HL-60 (cell line): Measurements from ENCODE around the gene THAP5.

Source experiments
- GABPA ChIP-seq: IDR thresholded peaks from 2 replicates; pipeline ENCODE4 v1.6.1; 2012; ENCODE audit warnings: low read depth
- POLR2AphosphoS5 ChIP-seq: IDR thresholded peaks from 2 replicates; pipeline ENCODE4 v1.6.1; 2012; ENCODE audit warnings: low read depth
- SPI1 ChIP-seq: IDR thresholded peaks from 2 replicates; pipeline ENCODE4 v1.6.1; 2012; ENCODE audit warnings: low read depth, mild to moderate bottlenecking, borderline replicate concordance
- TF ChIP-seq, protein P1 (sequence below): IDR thresholded peaks from one replicate; pipeline ENCODE4 v1.5.1; 2011; ENCODE audit warnings: low read length, control low read depth, inconsistent platforms; ENCODE audit not compliant: insufficient read depth

DNA sequence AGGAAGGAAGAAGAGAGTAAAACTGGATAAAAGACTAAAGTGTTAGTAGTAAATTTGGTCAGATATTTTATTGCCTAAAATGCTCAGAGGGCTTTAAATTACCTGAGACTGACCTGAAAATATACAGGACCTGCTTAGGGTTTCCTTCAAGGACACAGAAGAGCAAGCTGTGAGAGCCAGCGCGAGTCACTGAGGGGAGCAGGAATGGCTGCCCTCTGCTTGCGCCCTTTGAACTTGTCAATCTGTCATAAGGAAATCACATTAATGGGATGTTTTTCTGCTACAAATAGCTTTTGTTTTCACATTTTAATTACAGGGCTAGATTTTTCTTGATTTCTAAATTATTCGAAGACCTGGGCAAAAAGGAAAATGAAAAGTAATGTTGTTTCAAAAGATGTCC is 27.1 kb upstream of the THAP5 start:
- TF ChIP-seq SPI1 (no peak), POLR2AphosphoS5 (no peak), GABPA (no peak)
- TF ChIP-seq, protein P1, sequence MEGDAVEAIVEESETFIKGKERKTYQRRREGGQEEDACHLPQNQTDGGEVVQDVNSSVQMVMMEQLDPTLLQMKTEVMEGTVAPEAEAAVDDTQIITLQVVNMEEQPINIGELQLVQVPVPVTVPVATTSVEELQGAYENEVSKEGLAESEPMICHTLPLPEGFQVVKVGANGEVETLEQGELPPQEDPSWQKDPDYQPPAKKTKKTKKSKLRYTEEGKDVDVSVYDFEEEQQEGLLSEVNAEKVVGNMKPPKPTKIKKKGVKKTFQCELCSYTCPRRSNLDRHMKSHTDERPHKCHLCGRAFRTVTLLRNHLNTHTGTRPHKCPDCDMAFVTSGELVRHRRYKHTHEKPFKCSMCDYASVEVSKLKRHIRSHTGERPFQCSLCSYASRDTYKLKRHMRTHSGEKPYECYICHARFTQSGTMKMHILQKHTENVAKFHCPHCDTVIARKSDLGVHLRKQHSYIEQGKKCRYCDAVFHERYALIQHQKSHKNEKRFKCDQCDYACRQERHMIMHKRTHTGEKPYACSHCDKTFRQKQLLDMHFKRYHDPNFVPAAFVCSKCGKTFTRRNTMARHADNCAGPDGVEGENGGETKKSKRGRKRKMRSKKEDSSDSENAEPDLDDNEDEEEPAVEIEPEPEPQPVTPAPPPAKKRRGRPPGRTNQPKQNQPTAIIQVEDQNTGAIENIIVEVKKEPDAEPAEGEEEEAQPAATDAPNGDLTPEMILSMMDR = no peak
